NCI-H2227 (cell line): ENCODE data around the gene SEMA4F.
"Not testable (repeated sequence)": the region's sequence is repeated elsewhere in the genome, so short reads cannot be mapped to it uniquely, and the experiment has no call there.

ENCODE experiments used
- DNase-seq: peaks from one replicate; lab custom pipeline; 2025; ENCODE audit not compliant: unreplicated experiment; lab: John Stamatoyannopoulos, UW

The SEMA4F gene, protein sequence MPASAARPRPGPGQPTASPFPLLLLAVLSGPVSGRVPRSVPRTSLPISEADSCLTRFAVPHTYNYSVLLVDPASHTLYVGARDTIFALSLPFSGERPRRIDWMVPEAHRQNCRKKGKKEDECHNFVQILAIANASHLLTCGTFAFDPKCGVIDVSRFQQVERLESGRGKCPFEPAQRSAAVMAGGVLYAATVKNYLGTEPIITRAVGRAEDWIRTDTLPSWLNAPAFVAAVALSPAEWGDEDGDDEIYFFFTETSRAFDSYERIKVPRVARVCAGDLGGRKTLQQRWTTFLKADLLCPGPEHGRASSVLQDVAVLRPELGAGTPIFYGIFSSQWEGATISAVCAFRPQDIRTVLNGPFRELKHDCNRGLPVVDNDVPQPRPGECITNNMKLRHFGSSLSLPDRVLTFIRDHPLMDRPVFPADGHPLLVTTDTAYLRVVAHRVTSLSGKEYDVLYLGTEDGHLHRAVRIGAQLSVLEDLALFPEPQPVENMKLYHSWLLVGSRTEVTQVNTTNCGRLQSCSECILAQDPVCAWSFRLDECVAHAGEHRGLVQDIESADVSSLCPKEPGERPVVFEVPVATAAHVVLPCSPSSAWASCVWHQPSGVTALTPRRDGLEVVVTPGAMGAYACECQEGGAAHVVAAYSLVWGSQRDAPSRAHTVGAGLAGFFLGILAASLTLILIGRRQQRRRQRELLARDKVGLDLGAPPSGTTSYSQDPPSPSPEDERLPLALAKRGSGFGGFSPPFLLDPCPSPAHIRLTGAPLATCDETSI

DNA sequence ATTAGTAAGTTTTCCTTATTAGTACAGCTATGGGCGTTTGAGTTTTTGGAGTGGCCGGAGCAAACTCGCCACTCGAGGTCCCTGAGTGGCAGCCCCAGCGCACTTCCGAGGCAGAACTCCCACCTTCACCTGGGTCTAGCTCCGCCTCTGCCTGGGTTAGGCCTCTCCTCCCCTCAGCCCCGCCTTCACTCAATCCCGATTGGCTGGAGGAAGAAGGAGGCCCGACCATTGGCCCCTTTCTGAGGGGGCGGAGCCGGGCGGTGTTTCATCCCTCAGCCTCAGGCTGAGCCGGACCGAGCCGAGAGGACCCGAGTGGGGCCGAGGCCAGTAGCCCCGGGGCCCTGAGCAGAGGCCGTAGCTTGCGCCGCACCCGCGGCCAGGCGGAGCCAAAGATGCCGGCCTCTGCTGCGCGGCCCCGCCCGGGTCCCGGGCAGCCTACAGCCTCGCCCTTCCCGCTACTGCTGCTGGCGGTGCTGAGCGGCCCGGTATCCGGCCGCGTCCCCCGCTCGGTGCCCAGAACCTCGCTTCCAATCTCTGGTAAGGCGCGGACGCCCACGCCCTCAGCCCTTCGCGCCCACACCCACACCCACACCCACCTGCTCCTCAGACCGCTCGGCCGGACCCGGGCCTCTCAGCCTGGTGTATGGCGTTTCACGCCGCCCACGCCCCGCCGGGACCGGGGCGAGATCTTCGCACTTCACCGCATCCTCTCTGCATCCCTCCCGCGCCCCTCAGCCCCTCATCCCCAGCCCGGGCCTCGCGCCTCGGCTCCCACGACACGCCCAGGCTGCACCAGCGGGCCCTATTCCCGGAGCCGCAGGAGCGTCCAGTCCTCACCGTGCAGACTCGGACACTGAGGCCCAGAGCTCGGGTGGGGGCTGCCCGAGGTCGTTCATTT, at the start of gene SEMA4F:
TSS of gene SEMA4F (plus strand) at position 263 of the 898 bp plus-strand sequence. CDS start at position 393, 130 bp downstream.
- DNase-seq = peak; percentile 99

DNA sequence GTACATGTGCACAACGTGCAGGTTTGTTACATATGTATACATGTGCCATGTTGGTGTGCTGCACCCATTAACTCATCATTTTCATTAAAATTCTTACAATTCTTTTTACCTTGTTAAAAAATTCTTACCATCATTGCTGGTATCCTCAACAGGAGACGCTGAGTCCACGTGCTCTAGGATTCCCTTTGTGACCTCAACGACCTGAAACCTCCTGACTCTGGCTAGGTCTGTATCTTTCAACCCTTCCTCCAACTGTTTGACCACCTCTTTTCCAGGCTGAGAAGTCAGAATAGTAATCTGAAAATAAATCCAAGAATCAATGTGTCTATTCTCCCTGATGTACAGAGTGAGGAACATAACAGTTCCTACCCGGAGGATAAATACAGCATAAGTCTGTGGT, 47.1 kb upstream of the SEMA4F start:
- DNase-seq = no peak

DNA sequence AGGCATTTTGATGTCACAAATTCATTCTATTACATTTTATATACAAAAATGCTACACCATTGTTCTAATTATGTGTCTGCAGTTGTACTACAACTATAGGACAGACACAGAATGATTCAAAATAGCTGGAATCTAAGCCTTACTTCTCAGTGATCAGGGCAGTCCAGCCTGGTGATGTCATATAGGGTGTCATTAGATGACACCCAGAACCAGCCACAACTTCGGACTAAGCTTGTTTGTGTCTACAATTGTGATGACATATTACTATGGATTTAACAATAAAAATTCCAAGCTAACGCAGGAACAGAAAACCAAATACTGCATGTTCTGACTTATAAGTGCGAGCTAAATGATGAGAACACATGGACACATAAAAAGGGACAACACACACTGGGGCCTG, 36.9 kb upstream of the SEMA4F start:
- no peak for DNase-seq

DNA sequence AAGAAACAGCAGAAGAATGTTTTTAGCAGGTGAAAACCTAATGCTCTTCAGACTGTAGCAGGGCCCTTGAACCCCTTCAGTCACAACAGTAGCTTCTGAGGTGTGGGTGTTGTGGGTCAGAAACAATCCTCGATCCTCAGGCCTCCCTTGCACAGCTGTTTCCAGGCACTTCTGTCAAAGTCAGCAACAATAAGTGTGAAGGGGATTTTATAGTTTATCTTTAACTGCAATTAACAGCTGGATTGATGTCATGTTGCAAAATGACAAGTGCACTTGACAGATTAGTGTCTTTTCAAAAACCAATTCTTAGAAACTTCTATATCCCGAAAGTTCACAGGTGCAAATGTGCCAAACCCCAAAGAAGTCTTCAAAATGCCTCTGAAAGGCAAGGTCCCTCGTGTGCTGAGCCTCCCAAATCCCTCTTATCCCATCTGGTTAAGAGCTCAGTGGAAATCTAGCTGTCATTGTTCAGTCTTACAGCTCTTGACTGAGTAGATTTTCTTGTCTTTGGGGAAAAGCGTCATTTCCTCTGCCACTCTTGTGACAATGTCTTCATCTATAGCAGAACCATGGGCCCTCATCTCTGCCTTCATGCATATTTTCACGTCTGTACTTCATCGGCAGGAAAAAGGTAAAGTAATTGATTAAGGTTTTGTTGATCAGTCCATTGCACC, 35.5 kb upstream of the SEMA4F start:
- no peak for DNase-seq

DNA sequence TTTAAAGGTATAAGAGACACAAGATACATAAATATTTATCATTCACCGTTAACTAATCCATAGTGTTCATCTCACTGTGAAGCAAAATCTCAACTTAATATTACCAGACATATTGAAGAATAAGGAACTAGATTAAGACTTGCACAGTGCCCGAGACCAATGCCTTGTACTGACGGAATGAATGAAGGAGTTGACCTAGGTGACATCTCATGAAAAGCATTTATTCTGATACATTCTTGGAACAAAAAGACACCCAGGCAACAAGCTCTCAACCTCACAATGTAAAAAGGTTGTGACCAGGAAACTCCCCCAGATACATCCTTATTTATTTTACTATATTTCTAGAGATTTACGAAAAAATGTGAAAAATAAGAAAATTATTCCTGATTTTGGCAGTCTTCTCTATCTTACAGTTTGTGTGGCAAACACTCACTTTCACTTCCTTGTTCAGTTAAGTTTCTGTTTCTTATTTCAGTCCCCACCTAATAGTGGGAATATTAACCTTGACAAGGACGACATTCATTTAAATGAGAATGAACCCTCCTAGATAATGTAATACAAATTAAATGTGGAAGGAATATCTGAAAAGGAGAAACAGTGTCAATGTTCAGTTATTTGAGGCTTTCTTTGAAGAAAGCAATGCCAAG, 34.3 kb upstream of the SEMA4F start:
- no peak for DNase-seq

DNA sequence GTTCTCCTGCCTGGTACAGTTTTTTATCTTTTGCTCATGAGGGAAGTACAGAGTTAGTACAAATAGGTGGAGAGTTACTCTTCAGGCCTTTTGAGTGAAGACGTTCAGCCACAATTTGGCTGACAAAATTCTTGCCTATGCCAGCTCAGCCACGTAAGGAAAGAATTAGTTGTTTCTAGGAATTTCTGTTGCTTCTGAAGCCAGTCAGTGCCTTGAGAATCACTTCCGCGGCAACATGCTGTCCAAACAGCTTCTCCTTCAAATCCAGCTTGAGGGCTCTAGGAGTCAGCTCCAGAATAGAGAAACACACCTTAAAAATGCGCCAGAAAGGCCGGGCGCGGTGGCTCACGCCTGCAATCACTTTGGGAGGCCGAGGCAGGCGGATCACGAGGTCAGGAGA, 33.4 kb upstream of the SEMA4F start:
- no peak for DNase-seq

DNA sequence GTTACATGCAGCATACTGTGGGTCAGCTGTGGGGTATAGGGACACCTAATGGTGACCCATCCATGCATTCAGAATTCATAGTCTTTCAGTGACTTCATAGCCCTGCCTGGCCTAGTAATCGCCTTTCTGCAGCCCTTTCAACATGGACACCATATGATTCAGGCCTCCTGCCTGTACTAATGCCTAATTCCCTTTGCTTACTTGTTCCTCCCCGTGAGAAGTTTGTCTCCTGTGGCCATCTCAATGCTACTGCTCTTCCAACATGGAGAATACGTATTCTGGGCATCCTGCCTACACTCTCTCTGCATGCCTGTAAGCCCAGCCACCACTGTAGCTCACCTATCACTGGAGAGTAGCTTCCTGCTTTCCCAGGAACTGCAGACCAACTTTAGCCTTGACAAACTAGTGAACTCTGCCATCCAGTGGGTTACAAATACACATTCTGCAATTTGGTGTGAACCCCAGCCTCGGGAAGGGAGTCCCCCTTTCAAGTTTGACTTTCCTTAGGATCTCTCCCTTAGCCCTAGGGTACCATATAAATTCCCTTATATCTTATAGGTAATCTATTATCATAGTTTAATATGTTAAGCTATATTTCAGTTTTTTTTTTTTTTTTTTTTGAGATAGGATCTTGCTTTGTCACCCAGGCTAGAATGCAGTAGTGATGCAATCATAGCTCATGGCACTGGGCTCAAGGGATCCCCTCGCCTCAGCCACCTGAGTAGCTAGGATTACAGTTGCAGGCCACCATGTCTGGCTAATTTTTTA, 28.2 kb upstream of the SEMA4F start:
- no peak for DNase-seq

DNA sequence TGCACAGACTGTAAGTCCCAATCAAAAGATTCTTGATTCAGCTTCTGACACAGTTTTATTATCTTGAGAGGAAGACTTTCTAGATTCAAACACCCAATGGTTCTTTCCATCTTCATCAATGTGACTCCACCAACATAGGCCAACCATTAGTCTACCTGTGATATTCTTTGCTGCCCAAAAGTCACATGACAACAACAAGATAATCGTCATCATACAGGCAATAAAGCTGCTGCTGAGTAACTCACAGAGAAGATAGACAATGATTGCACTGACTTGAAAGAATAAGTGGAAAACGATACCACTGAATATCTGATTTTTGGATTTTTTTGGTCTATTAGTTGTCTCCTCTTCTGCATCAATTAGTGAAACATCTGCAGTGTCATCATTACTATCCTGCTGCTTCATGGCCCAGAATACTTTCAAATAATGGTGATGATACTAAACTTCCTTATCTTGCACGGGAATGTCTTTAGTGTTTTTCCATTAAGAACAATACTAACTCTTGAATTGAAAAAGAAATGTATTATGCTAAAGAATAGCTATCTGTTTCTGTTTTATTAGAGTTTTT, 25.4 kb upstream of the SEMA4F start:
- no peak for DNase-seq

DNA sequence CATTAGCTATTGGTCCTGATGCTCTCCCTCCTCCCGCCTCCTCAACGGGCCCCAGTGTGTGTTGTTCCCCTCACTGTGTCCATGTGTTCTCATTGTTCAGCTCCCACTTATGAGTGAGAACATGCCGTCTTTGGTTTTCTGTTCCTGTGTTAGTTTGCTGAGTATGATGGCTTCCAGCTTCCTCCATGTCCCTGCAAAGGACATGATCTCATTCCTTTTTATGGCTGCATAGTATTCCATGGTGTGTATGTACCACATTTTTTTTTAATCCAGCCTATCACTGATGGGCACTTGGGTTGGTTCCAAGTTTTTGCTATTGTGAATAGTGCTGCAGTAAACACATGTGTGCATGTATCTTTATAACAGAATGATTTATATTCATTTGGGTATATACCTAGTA, 23.6 kb upstream of the SEMA4F start:
- DNase-seq = not testable (repeated sequence)

DNA sequence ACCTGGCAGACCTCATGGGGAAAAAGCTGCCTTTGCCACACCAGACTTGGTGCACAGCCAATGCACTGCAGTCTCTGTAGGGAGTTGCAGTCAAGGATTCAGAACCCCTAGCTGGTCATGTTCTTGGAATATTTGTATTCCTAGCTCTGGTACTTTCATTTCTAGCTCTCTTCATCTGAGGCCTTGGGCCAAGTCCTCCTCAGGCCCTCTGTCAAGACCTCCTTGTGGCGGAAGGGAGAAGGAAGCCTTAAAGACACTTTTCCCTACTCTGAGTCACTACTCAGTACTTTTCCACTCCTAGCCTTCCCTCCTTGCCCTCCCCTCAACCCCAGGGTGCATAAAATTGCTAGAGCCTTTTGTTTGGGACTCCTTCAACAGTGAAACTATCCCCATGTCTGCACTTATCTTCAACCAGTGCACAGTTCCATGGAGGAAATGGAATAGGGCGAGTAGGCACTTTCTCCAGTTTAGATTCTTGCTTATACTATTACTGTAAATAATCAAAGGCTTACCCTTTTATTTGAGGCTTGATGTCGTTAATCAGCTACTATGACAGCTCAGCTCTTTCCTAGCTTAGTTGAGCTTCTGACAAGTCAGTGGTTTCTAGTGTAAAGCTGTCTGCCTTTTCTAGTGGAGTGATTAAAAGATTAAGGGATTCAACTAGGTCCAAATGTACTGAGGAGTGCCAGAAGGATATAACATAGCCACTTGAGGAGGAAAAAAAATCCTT, 21.7 kb upstream of the SEMA4F start:
- DNase-seq = no peak

DNA sequence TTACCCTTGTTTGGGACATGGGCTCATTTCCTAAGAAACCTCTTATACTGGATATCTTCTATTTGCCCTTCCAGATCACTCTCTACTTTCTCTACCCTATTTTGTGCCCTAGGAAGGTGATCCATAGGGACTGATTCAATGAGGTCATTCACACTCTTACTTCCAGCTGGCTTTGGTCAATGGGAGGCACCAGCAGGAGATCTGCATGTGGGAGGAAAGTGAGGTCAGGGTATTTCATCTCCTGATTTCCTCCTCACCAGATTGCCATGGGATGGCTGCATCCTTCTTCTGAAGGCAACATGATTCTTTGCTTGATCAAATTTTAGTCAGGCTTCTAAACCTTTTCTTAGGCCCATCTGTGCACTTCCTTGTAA, 21.1 kb upstream of the SEMA4F start:
- DNase-seq = no peak

DNA sequence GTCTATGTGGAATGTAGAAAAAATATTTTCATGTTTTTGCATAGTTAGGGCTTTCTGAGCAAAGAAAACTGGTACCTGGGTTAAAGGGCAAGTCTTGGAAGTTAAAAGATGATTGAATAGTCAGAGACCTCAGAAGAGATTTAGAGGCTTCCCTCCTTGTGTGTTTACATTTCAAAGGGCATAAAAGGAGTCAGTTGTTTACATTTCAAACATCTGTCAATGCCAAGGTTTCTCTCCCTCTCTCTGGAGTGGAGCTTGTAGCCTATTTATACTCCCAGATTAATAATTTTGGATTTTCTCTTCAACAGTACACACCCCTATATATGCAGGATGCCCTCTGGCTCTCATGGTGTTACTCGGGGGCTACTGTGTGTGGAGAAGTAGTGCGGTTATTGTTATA, 14.5 kb upstream of the SEMA4F start:
- DNase-seq = no peak

DNA sequence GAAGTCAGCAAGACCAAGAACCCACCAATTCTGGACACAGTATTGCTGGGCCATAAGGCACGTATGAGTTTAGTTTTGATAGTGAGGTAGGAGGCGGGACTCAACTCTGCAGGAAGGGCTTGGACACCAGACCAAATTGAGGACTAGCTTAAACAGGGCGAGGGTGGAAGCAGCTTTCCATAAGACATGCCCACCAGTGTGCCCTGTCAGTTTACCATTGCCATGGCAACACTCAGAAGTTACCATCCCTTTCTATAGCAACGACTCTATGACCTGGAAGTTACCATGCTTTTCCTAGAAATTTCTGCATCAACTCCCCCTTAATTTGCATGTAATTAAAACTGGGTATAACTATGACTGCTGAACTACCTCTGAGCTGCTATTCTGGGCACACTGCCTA, 8.7 kb upstream of the SEMA4F start:
- no peak for DNase-seq

DNA sequence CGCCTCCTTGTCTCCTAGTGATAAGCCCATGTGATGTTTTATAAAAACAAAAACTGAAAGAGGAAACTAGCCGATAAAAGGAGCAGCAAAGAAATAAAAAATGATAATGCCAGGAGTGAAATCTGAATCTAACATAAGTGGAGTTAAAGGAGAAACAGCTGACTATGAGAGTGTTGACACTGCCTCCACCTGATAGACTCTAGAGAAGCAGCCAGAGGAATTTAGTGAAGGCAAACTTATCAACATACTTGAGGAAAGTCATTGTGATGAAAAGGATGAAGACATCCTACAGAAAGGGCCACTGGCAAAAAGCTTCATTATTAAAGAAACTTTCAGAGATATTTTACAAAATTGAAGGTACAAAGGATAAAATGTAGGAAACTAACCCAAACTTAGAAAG, 7.8 kb upstream of the SEMA4F start:
- DNase-seq = no peak

DNA sequence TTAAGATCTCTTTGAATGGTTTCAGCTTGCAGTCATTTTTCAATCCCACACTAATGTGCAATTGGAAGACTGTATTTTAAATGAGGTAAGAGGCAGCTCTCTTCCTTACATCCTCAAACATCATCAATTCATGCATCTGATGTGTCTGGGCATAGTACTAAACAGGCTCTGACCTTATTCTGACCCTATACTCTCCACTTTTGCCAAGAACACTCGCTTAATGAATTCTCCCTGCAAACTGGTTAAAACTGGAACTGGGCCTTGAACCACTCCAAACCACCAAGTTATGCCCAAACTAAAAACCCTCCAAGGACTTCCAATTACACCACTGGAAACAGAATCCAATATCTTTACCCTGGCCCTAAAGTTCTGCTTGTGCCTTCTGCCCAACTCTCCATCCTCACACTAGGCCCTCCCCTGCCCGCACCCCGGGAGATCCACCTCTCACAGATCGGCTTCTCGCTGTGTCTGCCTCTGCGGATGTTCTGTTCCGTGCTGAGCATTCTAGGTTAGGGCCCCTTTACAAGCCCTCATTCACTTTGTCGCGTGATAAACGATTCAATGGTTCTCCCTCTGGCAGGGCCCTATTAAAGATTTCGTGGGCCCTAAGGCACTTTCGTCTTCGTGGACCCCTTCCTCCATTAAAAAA, 7.1 kb upstream of the SEMA4F start:
- no peak for DNase-seq

DNA sequence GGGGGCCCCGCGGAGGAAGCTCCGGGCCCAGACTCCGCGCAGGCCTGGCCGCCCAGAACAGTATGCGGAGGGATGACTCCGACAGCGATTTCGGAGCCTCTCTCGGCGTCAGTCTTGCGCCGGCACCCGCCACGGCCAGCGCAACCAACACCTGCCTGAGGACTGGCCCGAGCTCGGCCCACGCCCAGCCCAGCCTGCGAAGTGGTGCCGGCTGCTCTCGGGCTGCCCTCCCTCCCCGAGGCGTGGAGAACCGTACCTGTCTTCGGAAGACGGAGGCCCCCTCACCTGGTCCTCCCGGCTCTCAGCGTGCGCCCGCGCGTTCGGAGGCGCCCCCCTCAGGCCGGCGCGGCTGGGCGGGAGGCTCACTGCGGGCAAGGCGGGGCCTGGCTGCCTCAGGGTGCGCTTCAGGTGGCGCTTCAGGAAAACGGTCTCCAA, 6.0 kb upstream of the SEMA4F start, which contains the start of gene M1AP:
TSS of gene M1AP (minus strand) at position 322 of the 435 bp plus-strand sequence. CDS start 8,055 bp downstream, outside the sequence.
- no peak for DNase-seq

DNA sequence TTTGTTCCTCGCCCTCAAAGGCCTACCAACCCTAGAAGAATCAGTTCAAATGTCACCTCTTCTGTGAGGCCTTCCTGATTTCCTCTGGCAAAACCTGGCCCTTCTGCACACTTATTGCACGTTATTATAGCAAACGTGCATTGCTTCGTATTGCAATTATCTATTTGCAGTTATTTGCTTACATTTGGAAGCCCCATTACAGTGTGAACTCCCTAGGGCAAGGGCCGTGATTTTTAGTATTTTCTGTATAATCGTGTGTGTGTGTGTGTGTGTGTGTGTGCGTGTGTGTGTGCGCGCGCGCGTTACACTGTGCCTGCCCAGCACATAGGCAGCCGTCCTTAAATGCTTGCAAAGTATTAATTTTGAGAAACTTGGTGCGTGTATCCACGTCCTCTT, 460 bp upstream of the SEMA4F start:
- DNase-seq = no peak

DNA sequence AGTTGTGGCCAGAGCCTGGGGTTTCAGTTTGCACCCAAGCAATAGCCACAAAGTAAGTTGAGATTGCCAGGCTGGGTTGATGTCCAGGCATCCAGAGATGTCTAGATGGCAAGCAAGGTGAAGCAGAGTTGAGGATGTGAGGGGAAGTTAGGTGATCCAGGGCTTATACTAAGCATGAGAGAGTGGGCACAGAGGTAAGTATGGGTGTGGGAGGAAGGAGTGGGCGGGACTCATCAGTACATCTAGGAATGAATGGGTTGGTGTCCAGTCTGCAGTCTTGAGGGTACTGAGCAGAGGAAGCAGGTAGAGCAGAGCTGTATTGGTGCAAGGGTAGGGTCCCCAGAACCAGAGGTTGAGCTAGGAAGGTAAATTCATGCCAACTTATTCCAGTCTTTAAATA, 1.5 kb downstream of the SEMA4F start:
- DNase-seq = no peak
